VCaP (cell line): ENCODE results near the gene ZBTB22.

Experiments used
- H3K27ac ChIP-seq: fragments of 450-650 bp; 2 replicates; pipeline ENCODE4 v1.5.1; 2017
- CTCF ChIP-seq: fragments of 450-650 bp; conservative IDR thresholded peaks from 2 replicates; pipeline ENCODE4 v1.5.1; 2017; ENCODE audit warnings: mild to moderate bottlenecking, moderate library complexity

The ZBTB22 gene

GRCh38 chr6:33333666-33334065, 16.1 kb upstream of the ZBTB22 start:
- TF ChIP-seq CTCF = no peak

GRCh38 chr6:33330736-33331135, 13.2 kb upstream of the ZBTB22 start:
- TF ChIP-seq CTCF = no peak

More at GRCh38 chr6:33333666-33334065, 16.1 kb upstream of the ZBTB22 start:
- no peak overlapping the region for H3K27ac ChIP-seq

GRCh38 chr6:33329058-33329457, 11.5 kb upstream of the ZBTB22 start:
- TF ChIP-seq CTCF = no peak
- H3K27ac ChIP-seq = no peak overlapping the region

More at GRCh38 chr6:33330736-33331135, 13.2 kb upstream of the ZBTB22 start:
- no peak overlapping the region for H3K27ac ChIP-seq

GRCh38 chr6:33324125-33324524, 6.6 kb upstream of the ZBTB22 start:
- peak overlapping the region; percentile 100 for H3K27ac ChIP-seq
- no peak for TF ChIP-seq CTCF

- peak; percentile 16; the same call in 1 of the 2 replicates for TF ChIP-seq CTCF
- H3K27ac ChIP-seq = peak overlapping the region; percentile 100
Measured at GRCh38 chr6:33323623-33323948, 6.0 kb upstream of the ZBTB22 start.

GRCh38 chr6:33321227-33321626, 3.7 kb upstream of the ZBTB22 start:
- no peak for TF ChIP-seq CTCF
- H3K27ac ChIP-seq = peak overlapping the region; percentile 100

- H3K27ac ChIP-seq = peak overlapping the region; percentile 100
- no peak for TF ChIP-seq CTCF
Measured at GRCh38 chr6:33320315-33321181, 3.0 kb upstream of the ZBTB22 start.
